HEK293T (cell line): Measurements from ENCODE around the gene CAMK2D.

Experiments
- ARNT ChIP-seq: fragments of 450-650 bp; IDR thresholded peaks from 2 replicates; pipeline ENCODE4 v1.6.1; 2017; ENCODE audit warnings: mild to moderate bottlenecking
- SUZ12 ChIP-seq: fragments of 450-650 bp; IDR thresholded peaks from 2 replicates; pipeline ENCODE4 v1.6.1; 2016; ENCODE audit warnings: mild to moderate bottlenecking

DNA sequence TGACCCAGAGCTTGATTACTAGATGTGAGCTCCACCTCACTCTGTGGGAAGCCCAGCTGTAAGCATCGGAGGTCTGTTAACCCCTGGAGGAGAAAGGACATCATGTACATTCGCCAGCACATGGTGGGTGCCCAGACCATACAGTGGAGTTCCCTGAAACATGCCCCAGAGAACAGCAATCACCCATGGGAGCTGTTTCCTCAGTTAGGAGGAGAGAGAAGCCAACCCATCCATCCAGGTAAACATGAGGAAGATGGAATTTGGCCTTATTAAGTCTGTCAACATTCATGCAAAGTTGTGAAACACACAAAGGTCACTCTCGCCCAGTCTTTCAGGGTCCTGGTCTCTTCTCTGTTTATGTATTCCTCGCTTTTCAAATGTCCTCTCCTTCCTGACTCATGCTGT is 357.4 kb downstream of the CAMK2D start:
- TF ChIP-seq ARNT (no peak), SUZ12 (no peak)
